ENCODE measurements around the gene DENR. TPM values are rescaled to one million over a fixed set of nuclear protein-coding genes. Genes with fewer than 3 reads are reported as not detected.

The DENR gene
- total and polyA plus RNA-seq, 3 donors from 2014 or later: 24.9 to 35.6 (median 33.3) TPM

DNA sequence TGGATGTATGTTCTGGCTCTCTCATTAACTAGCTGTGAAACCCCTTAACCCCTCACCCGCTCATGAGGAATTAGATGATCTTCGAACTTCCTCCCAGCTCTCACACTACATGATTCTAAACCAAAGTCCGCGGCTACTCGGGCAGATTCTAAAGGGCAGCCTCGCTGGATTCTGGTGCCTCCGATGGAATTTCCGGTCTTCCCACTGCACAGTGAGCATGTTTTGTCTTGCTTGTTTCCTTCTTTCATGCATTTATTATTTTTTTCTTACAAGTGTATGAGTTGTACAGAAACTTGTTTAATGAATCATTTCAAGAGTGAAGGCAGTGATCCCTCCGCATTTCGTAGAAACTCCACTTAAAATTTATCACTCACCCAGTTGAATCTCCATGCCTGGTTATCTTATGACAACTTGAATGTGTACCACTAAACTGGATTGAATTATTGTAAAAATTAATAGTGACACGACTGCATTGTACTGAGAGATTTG lies 31.5 kb upstream of the DENR start:
- Histone ChIP-seq H3K4me1 (no peaks in the 10 kb centered on the region), H3K9me3 (no peaks in the 10 kb centered on the region), H3K27me3 (no peaks in the 10 kb centered on the region), H3K27ac (no peak overlapping the region), H3K36me3 (ENCODE audit: low read depth, missing control alignments) (no peaks in the 10 kb centered on the region), H3K4me3 (no peak overlapping the region)
- no peak for TF ChIP-seq POLR2A (IDR thresholded peaks at IDR 0.05)
- TF ChIP-seq, protein P1, sequence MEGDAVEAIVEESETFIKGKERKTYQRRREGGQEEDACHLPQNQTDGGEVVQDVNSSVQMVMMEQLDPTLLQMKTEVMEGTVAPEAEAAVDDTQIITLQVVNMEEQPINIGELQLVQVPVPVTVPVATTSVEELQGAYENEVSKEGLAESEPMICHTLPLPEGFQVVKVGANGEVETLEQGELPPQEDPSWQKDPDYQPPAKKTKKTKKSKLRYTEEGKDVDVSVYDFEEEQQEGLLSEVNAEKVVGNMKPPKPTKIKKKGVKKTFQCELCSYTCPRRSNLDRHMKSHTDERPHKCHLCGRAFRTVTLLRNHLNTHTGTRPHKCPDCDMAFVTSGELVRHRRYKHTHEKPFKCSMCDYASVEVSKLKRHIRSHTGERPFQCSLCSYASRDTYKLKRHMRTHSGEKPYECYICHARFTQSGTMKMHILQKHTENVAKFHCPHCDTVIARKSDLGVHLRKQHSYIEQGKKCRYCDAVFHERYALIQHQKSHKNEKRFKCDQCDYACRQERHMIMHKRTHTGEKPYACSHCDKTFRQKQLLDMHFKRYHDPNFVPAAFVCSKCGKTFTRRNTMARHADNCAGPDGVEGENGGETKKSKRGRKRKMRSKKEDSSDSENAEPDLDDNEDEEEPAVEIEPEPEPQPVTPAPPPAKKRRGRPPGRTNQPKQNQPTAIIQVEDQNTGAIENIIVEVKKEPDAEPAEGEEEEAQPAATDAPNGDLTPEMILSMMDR (IDR thresholded peaks at IDR 0.05): no peak
- 85 to 94% methylated on average over 11 of the region's 11 CpGs for WGBS, 2 donors
- DNase-seq: no peak
- intact Hi-C loops (cut with DNase I; ENCODE audit: low total_unique reads): no loop called here

DNA sequence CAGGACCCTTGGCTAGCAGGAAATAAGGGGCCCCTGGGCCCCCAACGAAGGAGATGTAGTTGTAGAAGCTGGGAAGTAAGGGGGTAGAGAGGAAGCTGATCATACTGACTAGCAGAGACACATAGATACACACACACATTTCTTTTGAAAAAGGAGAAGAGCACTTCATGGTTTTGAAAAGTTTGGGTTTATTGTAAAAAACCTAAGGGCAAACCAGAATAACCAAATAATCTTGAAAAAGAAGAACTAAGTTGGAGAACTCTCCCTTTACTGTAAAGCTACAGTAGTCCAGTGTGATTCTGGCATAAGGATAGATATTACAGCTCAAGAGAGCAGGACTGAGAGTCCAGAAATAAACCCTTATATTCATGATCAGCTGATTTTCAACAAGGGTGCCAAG lies 30.2 kb upstream of the DENR start:
- intact Hi-C loops (cut with DNase I; ENCODE audit: low total_unique reads): no loop called here

DNA sequence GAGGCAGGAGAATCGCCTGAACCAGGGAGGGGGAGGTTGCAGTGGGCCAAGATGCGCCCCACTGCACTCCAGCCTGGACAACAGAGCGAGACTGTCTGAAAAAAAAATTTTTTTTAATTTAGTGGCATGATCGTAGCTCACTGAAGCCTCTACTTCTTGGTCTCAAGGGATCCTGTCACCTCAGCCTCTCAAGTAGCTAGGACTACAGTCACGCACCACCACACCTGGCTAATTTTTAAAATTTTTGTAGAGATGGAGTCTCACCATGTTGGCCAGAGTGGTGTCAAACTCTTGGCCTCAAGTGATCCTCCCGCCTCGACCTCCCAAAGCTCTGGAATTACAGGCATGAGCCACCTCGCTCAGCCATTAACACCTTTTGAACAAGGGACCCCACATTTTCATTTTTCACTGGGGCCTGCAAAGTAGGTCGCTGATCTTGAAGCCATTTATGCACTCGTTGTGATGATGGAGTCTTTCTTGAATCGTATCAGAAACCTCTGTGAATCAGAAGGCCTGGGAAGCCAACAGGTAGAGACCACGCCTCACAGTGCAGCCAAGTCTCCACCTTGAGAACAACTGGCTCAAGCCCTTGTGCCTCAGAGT lies 27.9 kb upstream of the DENR start:
- Histone ChIP-seq H3K27ac (no peak overlapping the region), H3K9me3 (no peaks in the 10 kb centered on the region), H3K4me1 (peaks cover 2% of the 10 kb centered on the region), H3K4me3 (no peak overlapping the region), H3K27me3 (no peaks in the 10 kb centered on the region), H3K36me3 (ENCODE audit: low read depth, missing control alignments) (no peaks in the 10 kb centered on the region)
- WGBS, 2 donors: 93% methylated on average over 12 of the region's 12 CpGs
- intact Hi-C loops (cut with DNase I; ENCODE audit: low total_unique reads): no loop called here
- no peak for DNase-seq
- no peak for TF ChIP-seq POLR2A (IDR thresholded peaks at IDR 0.05)
- TF ChIP-seq, protein P1 (IDR thresholded peaks at IDR 0.05): no peak

More for the DNA sequence above, 30.2 kb upstream of the DENR start:
- Histone ChIP-seq H3K27me3 (no peaks in the 10 kb centered on the region), H3K9me3 (no peaks in the 10 kb centered on the region), H3K36me3 (ENCODE audit: low read depth, missing control alignments) (no peaks in the 10 kb centered on the region), H3K27ac (no peak overlapping the region), H3K4me3 (no peak overlapping the region), H3K4me1 (no peaks in the 10 kb centered on the region)
- WGBS, 2 donors: 71 to 77% methylated on average over 1 of the region's 1 CpG
- TF ChIP-seq, protein P1 (IDR thresholded peaks at IDR 0.05): no peak
- no peak for TF ChIP-seq POLR2A (IDR thresholded peaks at IDR 0.05)
- DNase-seq: no peak

DNA sequence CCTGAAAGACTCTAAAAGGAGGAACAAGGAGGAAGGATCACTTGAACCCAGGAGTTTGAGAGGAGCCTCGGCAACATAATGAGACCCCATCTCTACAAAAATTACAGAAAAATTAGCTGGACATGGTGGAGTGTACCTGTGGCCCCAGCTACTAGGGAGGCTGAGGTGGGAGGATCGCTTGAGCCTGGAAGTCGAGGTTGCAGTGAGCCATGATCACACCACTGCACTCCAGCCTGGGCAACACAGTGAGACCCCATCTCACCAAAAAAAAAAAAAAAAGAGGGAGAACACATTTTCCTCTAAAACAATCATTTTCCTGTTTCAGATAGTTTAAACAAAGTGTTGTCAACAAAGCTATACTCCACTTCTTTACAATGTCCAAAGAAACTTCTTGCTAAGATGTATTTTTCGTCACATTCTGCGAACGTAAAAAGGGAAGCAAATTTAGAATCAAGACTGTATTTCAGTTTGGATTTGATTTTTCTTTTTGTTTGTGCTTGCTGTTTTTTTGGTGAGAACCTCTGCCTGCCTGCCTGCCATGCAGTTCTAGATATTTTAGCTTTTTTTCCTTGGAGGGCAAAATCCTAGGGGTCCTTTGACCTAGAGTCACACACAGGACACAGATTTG lies 27.1 kb upstream of the DENR start:
- Histone ChIP-seq H3K4me1 (peaks cover 7% of the 10 kb centered on the region), H3K9me3 (no peaks in the 10 kb centered on the region), H3K27ac (no peak overlapping the region), H3K27me3 (no peaks in the 10 kb centered on the region), H3K4me3 (no peak overlapping the region), H3K36me3 (ENCODE audit: low read depth, missing control alignments) (no peaks in the 10 kb centered on the region)
- intact Hi-C loops (cut with DNase I; ENCODE audit: low total_unique reads): no loop called here
- TF ChIP-seq, protein P1 (IDR thresholded peaks at IDR 0.05): no peak
- TF ChIP-seq POLR2A (IDR thresholded peaks at IDR 0.05): no peak
- 90 to 94% methylated on average over 6 of the region's 6 CpGs for WGBS, 2 donors
- DNase-seq: no peak
